ENCODE results near the gene SPTBN4. TPM values are rescaled to one million over a fixed set of nuclear protein-coding genes. Genes with fewer than 3 reads are reported as not detected.

SPTBN4 gene
- total RNA-seq, 1 donor from 2014 or later, result 1.5 TPM

GRCh38 chr19:40599902-40600569, 133.2 kb downstream of the SPTBN4 start:
- TF ChIP-seq, protein P1, sequence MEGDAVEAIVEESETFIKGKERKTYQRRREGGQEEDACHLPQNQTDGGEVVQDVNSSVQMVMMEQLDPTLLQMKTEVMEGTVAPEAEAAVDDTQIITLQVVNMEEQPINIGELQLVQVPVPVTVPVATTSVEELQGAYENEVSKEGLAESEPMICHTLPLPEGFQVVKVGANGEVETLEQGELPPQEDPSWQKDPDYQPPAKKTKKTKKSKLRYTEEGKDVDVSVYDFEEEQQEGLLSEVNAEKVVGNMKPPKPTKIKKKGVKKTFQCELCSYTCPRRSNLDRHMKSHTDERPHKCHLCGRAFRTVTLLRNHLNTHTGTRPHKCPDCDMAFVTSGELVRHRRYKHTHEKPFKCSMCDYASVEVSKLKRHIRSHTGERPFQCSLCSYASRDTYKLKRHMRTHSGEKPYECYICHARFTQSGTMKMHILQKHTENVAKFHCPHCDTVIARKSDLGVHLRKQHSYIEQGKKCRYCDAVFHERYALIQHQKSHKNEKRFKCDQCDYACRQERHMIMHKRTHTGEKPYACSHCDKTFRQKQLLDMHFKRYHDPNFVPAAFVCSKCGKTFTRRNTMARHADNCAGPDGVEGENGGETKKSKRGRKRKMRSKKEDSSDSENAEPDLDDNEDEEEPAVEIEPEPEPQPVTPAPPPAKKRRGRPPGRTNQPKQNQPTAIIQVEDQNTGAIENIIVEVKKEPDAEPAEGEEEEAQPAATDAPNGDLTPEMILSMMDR (IDR thresholded peaks at IDR 0.05), result no peak
- Histone ChIP-seq H3K4me3 (peak overlapping the region; percentile 16), H3K4me1 (peaks cover 56% of the 10 kb centered on the region), H3K9me3 (no peaks in the 10 kb centered on the region), H3K27me3 (peaks cover 51% of the 10 kb centered on the region), H3K36me3 (no peaks in the 10 kb centered on the region), H3K27ac (peak overlapping the region; percentile 60)
- ATAC-seq, result no peak
- no peak for DNase-seq
- intact Hi-C loops (cut with DNase I), result loop anchor here (5.0 kb wide), 1 partner anchor 73 kb away; no protein-coding TSS in a partner anchor

DNA sequence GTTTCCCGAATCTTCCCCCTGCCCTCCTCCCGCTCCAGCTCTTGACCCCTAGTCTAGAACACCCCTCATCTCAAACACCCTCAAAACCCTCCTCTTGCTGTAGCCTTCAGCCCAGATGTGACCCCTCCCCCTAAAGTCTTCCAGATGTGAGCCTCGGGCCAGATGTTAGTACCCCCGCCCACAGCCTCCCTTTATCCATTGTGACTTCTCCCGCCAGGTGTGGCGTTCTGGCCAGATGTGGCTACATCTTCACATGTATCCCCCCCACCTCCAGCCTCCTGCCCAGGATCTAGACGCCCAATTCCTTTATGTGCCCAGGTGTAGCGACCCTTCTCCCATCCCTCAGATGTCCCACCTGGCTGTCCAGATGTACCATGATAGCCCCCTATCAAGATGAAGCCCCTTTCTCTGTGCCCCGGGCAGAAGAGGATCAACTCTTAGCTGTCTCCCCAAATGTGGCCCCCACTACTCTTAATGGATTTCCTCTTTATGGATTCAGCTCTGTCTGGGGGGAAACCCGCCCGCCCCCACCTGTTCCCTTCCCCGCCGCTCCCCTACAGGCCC, 133.9 kb downstream of the SPTBN4 start:
- Histone ChIP-seq H3K9me3 (no peaks in the 10 kb centered on the region), H3K27me3 (peaks cover 51% of the 10 kb centered on the region), H3K36me3 (no peaks in the 10 kb centered on the region), H3K27ac (peak overlapping the region; percentile 60), H3K4me3 (peak overlapping the region; percentile 23), H3K4me1 (peaks cover 62% of the 10 kb centered on the region)
- ATAC-seq, result no peak
- DNase-seq, result no peak
- TF ChIP-seq, protein P1 (IDR thresholded peaks at IDR 0.05), result no peak
- intact Hi-C loops (cut with DNase I), result no loop called here

DNA sequence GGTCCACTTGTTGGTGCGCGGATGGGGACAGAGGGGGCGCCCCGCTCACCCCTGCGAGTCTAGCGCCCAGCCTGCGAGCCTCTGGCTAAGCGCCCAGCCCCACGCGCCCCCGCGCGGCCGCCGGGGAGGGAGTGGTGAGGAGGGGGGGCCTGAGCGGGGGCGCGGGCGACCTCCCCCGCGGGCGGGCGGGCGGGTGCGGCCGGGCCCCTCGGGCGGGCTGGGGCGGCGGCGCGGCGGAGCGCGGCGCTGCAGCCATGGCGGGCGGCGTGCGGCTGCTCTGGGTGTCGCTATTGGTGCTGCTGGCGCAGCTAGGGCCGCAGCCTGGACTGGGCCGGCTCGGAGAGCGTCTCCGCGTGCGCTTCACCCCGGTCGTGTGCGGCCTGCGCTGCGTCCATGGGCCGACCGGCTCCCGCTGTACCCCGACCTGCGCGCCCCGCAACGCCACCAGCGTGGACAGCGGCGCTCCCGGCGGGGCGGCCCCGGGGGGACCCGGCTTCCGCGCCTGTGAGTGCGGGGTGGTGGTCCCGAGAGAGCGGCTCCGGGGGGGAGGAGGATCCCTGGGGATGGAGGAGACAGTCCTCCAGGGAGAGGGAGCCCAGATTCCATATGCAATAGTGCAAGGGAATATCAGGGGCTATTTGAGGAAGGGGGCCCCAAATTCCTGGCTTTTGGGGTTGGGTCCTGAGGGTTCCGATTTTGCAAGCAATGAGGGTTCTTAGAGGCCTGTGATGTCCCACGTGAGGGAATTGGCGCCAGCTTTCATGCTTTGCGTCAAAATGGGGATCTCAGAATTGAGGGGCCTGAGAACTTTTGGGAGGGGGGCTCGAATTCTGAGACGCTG, 134.6 kb downstream of the SPTBN4 start, which contains the start of gene LTBP4:
Gene LTBP4 (plus strand): TSS at position 236 of the 841 bp plus-strand sequence. CDS start 19 bp downstream, at position 255.
- H3K4me3 ChIP-seq, result peak within 1 kb of the TSS; percentile 63
- peak within 1 kb of the TSS; percentile 81 for H3K27ac ChIP-seq
- peaks cover 48% of the 10 kb centered on the region for H3K27me3 ChIP-seq
- intact Hi-C loops (cut with DNase I), result no loop called here
- H3K4me1 ChIP-seq, result peaks cover 69% of the 10 kb centered on the region
- no peaks in the 10 kb centered on the region for H3K9me3 ChIP-seq
- peak; percentile 81 for DNase-seq
- no peaks in the 10 kb centered on the region for H3K36me3 ChIP-seq
- TF ChIP-seq, protein P1 (IDR thresholded peaks at IDR 0.05), result peak; percentile 17
- ATAC-seq, result no peak

DNA sequence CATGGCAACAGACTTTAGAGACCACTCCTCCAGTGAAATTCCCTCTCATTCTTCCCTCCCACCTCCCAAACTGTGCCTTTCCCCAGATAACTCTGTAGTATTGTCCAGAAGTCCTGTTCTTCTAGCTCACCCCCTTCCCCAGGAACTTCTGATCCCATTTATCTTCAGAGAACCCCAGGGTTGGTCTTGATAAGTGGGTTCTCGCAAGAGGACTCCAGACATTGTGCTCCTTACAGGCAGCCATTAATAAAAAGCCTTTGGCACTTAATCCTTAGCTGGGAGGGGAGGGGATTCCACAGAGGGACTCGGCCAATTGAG, 136.2 kb downstream of the SPTBN4 start:
- no peaks in the 10 kb centered on the region for H3K9me3 ChIP-seq
- no peaks in the 10 kb centered on the region for H3K36me3 ChIP-seq
- peaks cover 59% of the 10 kb centered on the region for H3K4me1 ChIP-seq
- TF ChIP-seq, protein P1 (IDR thresholded peaks at IDR 0.05), result no peak
- ATAC-seq, result no peak
- H3K4me3 ChIP-seq, result peak overlapping the region; percentile 54
- H3K27ac ChIP-seq, result peak overlapping the region; percentile 81
- no peak for DNase-seq
- intact Hi-C loops (cut with DNase I), result no loop called here
- peaks cover 31% of the 10 kb centered on the region for H3K27me3 ChIP-seq

DNA sequence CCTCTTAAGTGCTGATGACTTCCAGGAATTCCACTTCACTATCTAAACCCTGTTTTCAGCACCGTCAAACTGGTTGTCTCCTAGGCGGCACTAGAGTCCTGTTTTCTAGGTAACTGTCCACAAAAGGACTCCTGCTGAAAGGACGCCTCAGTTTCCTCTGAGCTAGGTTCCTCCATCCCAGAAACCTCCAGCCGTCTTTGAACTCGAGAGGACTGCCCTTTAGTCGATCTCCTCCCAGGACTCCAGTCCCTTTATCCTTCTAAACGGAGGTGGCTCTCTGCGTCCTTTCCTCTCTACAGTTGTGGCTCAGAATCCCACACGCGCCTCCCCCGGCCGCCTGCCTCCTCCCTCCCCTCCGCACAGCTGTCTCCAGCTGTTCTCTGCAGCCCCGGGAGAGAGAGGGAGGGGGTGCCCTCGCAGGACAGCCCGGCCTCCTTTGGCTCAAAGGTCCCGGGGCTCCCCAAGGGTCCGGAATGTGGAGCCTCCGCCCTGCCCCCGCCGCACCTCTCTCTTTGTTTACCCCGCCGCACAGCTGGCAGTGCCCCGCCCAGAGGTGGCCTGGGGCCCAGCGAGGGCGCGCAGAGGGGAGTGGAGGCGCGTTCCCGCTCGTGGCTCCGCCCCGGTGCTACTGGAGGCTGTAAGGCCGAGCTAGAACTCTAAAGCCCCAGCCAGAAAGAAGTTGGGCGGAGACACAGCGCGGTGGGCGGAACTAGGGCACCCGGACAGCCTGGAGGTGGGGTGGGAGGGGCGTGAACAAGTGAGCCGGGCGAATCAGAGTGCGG, 136.8 kb downstream of the SPTBN4 start:
- ATAC-seq (peak; percentile 85), DNase-seq (peak; percentile 99)
- TF ChIP-seq, protein P1 (IDR thresholded peaks at IDR 0.05), result no peak
- peaks cover 54% of the 10 kb centered on the region for H3K4me1 ChIP-seq
- intact Hi-C loops (cut with DNase I), result no loop called here
- peaks cover 26% of the 10 kb centered on the region for H3K27me3 ChIP-seq
- H3K4me3 ChIP-seq, result peak overlapping the region; percentile 54
- H3K36me3 ChIP-seq, result no peaks in the 10 kb centered on the region
- H3K9me3 ChIP-seq, result no peaks in the 10 kb centered on the region
- peak overlapping the region; percentile 81 for H3K27ac ChIP-seq
